GM19372 (cell line): ENCODE data around the gene H1-8.
"Not testable (repeated sequence)": the region's sequence is repeated elsewhere in the genome, so short reads cannot be mapped to it uniquely, and the experiment has no call there.

Source experiments
- ATAC-seq: cut with Tn5 transposase; IDR thresholded peaks from one replicate; pipeline ENCODE4 v1.9.1; 2021; ENCODE audit warnings: mild to moderate bottlenecking, low read depth, moderate library complexity; ENCODE audit not compliant: unreplicated experiment

H1-8 gene

GRCh38 chr3:129514110-129514509, 28.9 kb upstream of the H1-8 start:
- no peak for ATAC-seq

- no peak for ATAC-seq
These were observed 28.4 kb upstream of the H1-8 start for GRCh38 chr3:129514563-129514962.

- ATAC-seq, result not testable (repeated sequence)
These were observed 27.7 kb upstream of the H1-8 start for GRCh38 chr3:129515108-129515820.

- ATAC-seq, result not testable (repeated sequence)
These were observed 27.0 kb upstream of the H1-8 start for GRCh38 chr3:129515821-129516432.

GRCh38 chr3:129517516-129517915, 25.5 kb upstream of the H1-8 start:
- no peak for ATAC-seq

DNA sequence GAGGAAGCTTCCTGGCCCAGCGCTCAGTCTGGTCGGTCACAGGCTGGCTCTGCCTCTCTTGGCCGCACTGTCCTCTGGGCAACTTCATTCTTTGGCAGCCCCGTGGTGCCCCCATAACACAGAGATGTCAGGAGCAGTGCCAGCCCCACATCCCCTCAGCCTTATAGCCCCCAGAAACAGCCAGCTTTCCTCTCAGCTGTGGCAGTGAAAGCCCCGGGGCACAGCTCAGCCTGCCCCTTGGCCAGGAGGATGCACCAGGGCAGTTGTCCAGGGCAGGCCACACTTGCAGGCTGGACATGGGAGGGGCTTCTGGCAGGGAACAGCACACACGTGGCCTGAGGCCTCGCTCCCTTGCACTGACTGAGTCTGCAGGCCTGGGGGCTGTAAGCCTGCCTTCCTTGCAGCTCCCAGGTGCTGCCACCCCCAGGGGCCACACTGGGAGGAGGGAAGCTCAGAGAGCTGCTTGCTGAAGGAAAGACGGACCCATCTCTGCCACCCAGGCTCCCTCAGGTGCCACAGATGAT, 24.9 kb upstream of the H1-8 start:
- no peak for ATAC-seq

DNA sequence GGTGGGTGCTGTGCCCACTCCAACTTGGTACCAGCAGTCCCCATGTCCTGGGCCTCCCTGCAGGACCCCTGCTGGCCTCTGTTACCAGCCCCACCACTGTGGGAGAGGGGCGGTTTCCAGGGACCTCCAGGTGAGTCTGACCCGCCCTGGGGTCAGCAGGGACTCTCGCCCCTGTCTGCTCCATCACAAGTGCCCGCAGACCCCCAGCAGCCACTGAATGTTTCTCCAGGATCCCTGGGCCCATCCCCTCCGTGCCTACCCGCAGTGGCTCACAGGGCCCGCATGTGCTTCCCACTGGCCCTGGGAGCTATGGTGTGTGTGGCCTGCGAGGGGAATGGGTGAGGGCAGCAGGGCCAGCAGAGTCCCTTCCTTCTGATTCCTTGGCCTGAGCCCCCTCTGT, 24.4 kb upstream of the H1-8 start:
- ATAC-seq, result no peak

DNA sequence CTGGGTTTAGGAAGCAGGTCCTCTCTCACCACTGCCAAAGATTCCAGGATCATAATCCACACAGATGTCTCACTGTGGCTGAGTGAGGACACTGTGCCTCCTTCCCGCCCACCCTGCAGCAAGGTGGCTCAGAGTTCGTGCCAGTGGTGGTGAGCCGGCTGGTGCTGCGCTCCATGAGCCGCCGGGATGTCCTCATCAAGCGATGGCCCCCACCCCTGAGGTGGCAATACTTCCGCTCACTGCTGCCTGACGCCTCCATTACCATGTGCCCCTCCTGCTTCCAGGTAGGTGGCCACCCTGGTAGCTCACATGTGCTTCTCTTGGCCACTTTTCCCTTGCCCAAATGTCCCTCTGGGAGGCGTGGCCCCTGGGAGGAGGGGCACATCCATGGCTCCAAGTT, 23.5 kb upstream of the H1-8 start:
- ATAC-seq, result no peak

DNA sequence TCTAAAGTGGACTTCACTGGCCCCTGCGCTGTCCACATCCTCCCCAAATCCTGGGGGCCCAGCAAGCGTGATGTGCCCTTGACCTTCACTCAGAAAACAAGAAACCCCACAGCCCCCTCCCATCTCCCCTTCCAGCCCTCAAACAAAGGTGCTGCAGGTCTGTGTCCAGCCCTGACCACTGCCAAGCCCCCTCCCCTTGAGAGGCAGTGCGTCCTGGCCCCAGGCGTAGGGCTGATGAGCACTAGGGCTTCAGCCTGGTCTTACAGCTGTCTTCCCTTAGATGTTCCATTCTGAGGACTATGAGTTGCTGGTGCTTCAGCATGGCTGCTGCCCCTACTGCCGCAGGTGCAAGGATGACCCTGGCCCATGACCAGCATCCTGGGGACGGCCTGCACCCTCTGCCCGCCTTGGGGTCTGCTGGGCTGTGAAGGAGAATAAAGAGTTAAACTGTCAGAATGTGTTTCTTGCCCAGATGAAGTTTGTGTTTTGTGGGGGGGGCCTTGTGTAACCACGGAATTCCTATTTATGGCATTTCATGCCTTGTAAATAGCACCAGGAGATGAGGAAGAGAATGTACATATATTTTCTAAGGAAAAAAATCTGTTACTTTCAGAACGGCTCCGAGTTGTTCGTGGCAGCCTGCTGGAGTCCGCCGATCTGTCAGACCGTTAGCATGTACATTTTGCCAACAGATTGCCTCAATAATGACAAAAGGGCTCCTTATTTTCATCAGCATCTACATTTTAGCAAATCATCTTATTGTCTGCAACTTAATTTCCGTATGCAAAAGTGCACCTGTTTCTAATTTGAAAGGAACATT, 22.9 kb upstream of the H1-8 start:
- no peak for ATAC-seq

GRCh38 chr3:129520960-129521359, 22.0 kb upstream of the H1-8 start:
- ATAC-seq, result no peak

- ATAC-seq, result no peak
These were observed 21.4 kb upstream of the H1-8 start for GRCh38 chr3:129521611-129522010.

DNA sequence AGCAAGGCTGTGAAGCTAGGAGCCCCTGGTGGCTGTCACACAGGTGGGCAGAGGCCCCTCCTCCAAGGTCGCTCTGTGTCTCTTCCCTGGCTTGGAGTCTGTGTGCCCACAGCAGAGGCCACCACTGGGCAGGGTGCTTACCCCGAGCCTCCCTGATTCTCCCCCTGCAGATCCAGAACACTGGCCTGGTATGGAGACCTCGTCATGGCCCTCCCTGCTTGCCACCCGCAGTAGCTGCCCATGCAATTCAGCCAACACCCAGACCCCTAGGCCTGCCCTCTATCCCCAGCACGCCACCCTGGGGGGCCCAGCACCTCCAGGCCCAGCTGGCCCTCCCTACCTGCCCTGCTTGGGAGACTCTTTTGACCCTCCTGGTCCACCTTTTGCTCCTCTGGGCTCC, 20.0 kb upstream of the H1-8 start:
- no peak for ATAC-seq

GRCh38 chr3:129524081-129524480, 18.9 kb upstream of the H1-8 start:
- no peak for ATAC-seq

DNA sequence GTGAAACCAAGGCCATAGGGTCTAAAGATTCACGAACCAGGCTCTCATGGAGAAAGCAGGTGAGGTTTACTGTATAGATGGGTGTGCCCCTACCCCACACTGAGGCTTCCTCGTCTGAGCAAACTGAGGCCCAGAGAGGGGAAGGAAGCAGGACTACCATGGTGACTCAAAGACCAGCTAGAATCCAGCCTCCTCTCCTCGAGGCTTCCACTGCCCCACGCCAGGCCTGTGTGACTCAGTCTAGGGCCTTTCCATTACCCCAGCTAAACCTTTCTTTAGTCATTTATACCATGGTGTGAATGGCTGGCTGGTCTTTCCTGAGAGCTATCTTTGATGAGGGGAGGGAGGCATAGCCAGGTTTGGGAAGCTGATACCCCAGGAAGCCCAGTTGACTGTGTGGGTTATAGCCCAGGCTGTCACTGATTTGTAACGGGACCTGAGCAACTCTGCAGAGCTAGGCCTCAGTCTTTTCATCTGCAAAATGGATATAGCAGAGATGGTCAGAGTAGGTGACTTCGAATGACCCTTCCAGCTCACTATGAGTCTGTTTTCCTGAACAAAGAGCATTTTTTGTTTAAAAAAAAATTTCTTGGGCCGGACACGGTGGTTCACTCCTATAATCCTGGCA, 17.5 kb upstream of the H1-8 start:
- no peak for ATAC-seq

- ATAC-seq, result peak; percentile 86
These were observed 16.7 kb upstream of the H1-8 start for GRCh38 chr3:129526121-129526900.

DNA sequence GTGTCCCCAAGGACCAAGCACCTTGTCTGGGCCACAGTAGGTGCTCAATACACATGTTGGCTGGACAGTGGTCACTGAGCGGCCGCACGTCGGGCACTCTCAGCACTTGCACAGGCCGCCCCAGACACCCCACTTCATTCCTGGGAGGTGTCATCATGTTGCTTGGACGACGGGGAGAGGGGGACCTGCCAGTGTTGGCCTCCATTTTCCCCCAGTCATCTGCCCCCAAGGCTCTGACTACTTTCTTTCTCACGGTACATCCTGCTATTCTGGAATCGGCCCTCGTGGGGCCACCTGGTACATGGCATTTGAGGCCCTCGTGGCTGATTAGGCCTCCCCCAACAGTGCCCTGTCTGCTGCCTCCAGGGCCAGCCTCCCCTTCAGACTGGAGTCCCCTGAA, 15.7 kb upstream of the H1-8 start:
- no peak for ATAC-seq

- no peak for ATAC-seq
These were observed 14.3 kb upstream of the H1-8 start, which contains the start of gene RHO for GRCh38 chr3:129528589-129529100. Gene RHO (plus strand): TSS chr3:129528639. CDS start chr3:129528734, 95 bp downstream.

GRCh38 chr3:129529436-129530210, 13.4 kb upstream of the H1-8 start:
- ATAC-seq, result no peak

DNA sequence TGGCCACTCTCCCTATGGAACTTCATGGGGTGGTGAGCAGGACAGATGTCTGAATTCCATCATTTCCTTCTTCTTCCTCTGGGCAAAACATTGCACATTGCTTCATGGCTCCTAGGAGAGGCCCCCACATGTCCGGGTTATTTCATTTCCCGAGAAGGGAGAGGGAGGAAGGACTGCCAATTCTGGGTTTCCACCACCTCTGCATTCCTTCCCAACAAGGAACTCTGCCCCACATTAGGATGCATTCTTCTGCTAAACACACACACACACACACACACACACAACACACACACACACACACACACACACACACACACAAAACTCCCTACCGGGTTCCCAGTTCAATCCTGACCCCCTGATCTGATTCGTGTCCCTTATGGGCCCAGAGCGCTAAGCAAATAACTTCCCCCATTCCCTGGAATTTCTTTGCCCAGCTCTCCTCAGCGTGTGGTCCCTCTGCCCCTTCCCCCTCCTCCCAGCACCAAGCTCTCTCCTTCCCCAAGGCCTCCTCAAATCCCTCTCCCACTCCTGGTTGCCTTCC, 12.7 kb upstream of the H1-8 start:
- ATAC-seq, result no peak
